Nephron progenitor cell (in vitro differentiated cells): ENCODE measurements around the gene ZNF286A.
"Not testable (repeated sequence)": the region's sequence is repeated elsewhere in the genome, so short reads cannot be mapped to it uniquely, and the experiment has no call there.

Source experiments
- DNase-seq: peaks from one replicate; pipeline ENCODE4 v3.0.0; 2021
- H3K27ac Mint-ChIP-seq: 2 replicates; pipeline ENCODE4 v1.8.0; 2021; ENCODE audit warnings: mild to moderate bottlenecking, moderate library complexity, mixed read lengths
- H3K27me3 Mint-ChIP-seq: 2 replicates; pipeline ENCODE4 v1.8.0; 2021; ENCODE audit warnings: mild to moderate bottlenecking, low read depth, mixed read lengths; ENCODE audit not compliant: poor library complexity
- H3K36me3 Mint-ChIP-seq: 2 replicates; pipeline ENCODE4 v1.8.0; 2021; ENCODE audit warnings: low read depth, mixed read lengths
- H3K4me1 Mint-ChIP-seq: 2 replicates; pipeline ENCODE4 v1.8.0; 2021; ENCODE audit warnings: mixed read lengths
- H3K4me3 Mint-ChIP-seq: 2 replicates; pipeline ENCODE4 v1.8.0; 2021; ENCODE audit warnings: mild to moderate bottlenecking, moderate library complexity, mixed read lengths
- H3K9me3 Mint-ChIP-seq: 2 replicates; pipeline ENCODE4 v1.8.0; 2021; ENCODE audit warnings: mild to moderate bottlenecking, moderate library complexity, mixed read lengths
- TF ChIP-seq, protein P1 (sequence below): fragments of 200-600 bp; sonication (generic); IDR thresholded peaks from 2 replicates; pipeline ENCODE4 v1.5.0; 2021; ENCODE audit warnings: antibody characterized with exemption

ZNF286A gene

DNA sequence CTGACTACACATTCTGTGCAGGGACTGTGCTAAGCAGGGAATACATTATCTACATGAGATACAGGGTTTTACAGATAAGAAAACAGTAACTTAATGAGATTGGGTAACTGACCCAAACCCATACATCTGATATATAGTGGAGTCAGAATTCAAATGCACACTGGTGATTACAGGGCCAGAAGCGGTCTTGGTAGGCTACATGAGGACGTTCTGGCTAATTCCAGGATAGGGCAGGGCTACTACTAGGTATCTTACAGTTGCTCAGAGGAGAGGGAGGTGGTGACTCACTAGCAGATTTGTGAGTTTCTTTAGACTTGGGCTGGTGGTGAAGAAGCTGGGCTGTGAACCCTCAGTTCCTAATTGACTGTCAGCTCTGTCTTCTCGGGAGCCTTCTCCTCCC is 36.9 kb upstream of the ZNF286A start:
- Mint-ChIP-seq H3K4me1 (peaks cover 19% of the 10 kb centered on the region), H3K9me3 (no peaks in the 10 kb centered on the region), H3K27ac (peak overlapping the region; percentile 73), H3K27me3 (peaks cover 2% of the 10 kb centered on the region), H3K4me3 (no peak overlapping the region), H3K36me3 (peaks cover 49% of the 10 kb centered on the region)
- TF ChIP-seq, protein P1, sequence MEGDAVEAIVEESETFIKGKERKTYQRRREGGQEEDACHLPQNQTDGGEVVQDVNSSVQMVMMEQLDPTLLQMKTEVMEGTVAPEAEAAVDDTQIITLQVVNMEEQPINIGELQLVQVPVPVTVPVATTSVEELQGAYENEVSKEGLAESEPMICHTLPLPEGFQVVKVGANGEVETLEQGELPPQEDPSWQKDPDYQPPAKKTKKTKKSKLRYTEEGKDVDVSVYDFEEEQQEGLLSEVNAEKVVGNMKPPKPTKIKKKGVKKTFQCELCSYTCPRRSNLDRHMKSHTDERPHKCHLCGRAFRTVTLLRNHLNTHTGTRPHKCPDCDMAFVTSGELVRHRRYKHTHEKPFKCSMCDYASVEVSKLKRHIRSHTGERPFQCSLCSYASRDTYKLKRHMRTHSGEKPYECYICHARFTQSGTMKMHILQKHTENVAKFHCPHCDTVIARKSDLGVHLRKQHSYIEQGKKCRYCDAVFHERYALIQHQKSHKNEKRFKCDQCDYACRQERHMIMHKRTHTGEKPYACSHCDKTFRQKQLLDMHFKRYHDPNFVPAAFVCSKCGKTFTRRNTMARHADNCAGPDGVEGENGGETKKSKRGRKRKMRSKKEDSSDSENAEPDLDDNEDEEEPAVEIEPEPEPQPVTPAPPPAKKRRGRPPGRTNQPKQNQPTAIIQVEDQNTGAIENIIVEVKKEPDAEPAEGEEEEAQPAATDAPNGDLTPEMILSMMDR: no peak
- DNase-seq: no peak

DNA sequence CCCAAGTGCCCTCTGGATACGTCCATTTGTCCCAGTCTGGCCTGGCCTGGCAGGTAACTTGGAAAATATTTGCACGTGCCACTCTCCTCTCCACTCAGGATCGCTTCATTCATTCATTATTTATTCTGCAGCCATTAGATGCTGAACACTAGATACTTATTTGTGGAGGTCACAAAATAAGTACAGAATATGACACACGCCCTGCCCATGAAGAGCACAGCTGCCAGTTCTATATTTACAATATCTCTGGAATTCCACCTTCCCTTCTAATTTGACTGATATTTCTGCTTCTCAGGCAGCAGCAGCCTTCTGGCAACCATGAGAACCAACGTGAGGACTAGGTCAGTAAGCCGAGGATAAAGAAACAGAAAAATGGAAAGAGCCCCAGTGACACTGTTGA is 36.4 kb upstream of the ZNF286A start:
- H3K36me3 Mint-ChIP-seq: peaks cover 49% of the 10 kb centered on the region
- H3K27ac Mint-ChIP-seq: no peak overlapping the region
- no peaks in the 10 kb centered on the region for H3K9me3 Mint-ChIP-seq
- DNase-seq: no peak
- TF ChIP-seq, protein P1: no peak
- H3K4me1 Mint-ChIP-seq: peaks cover 19% of the 10 kb centered on the region
- peaks cover 4% of the 10 kb centered on the region for H3K27me3 Mint-ChIP-seq
- H3K4me3 Mint-ChIP-seq: no peak overlapping the region

DNA sequence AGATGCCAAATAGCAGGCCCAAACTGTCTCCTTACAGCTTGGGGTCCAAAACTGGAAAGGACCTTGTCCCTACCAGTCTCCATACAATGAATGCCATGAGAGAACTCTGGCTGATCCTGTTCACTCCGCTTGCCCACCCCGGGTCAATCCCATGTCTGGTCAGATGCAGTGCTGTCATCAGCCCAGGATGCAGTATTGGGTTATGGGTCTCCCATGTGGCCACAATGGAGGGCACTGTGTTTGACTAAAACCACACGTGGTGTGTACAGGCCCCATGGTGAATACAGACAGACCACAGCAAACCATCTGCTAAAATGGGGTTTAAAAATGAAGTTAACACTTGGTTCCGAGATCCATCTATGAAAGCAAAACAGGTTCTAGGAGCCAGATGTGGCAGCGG is 35.9 kb upstream of the ZNF286A start:
- H3K4me1 Mint-ChIP-seq: peaks cover 19% of the 10 kb centered on the region
- DNase-seq: no peak
- no peaks in the 10 kb centered on the region for H3K9me3 Mint-ChIP-seq
- TF ChIP-seq, protein P1: no peak
- peaks cover 4% of the 10 kb centered on the region for H3K27me3 Mint-ChIP-seq
- no peak overlapping the region for H3K4me3 Mint-ChIP-seq
- H3K36me3 Mint-ChIP-seq: peaks cover 49% of the 10 kb centered on the region
- no peak overlapping the region for H3K27ac Mint-ChIP-seq

DNA sequence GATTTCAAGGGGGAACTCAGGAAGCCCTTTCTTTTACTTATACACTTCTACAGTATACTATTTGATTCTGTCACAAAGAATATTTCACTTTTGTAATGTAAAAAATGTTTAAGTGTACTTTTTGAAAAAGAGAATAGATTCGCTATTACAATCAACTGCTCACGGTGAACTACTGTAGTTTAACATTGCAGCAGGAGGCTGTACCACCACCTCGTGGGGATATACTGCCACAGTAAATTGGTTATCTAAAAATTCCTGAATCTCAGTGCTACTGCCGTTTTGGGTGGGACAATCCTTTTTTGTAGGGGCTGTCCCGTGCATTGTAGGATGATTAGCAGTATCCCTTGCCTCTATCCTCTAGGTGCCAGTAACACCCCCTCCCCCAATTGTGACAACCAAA is 30.0 kb upstream of the ZNF286A start:
- not testable (repeated sequence) for H3K9me3 Mint-ChIP-seq, H3K4me3 Mint-ChIP-seq, DNase-seq, H3K27ac Mint-ChIP-seq, H3K4me1 Mint-ChIP-seq, H3K27me3 Mint-ChIP-seq
- peaks cover 38% of the 10 kb centered on the region for H3K36me3 Mint-ChIP-seq

DNA sequence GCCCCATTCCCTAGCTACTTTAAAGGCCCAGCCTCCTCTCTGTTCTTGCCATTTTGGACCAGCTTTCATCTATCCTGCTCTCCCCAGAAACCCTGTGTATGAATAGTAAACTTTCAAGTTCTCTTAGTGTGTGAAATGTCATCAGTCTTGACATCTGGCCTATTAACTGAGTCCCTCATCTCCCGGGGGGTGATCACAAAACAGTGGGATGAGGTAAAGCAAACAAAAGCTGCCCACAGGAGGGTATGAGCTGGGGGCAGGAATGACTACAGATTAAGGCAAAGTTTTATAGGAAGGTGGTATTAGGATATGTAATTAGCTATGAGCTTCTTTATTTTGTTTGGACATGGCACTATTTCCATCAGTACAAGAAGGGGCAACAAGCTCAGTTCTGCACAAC is 24.9 kb upstream of the ZNF286A start:
- not testable (repeated sequence) for H3K4me3 Mint-ChIP-seq, H3K9me3 Mint-ChIP-seq, DNase-seq, H3K4me1 Mint-ChIP-seq, H3K27ac Mint-ChIP-seq, H3K27me3 Mint-ChIP-seq
- peaks cover 57% of the 10 kb centered on the region for H3K36me3 Mint-ChIP-seq

DNA sequence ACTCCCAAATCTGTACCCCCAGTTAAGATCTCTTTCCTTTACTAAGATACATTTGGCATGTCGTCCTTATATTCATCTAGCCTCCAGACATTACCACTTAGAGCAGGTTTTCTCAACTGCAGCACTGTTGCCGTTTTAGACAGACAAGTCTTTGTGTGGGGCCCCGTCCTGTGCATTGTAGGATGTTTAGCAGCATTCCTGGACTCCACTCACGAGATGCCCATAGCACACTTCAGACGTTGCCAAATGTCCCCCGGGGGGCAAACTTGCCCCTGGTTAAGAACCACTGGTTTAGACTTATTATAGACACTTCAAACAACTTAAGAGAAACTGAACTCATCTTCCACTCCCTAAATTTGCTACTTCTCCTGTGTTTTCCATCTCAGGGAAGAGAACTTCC is 23.6 kb upstream of the ZNF286A start:
- H3K27me3 Mint-ChIP-seq, H3K4me1 Mint-ChIP-seq, H3K9me3 Mint-ChIP-seq, H3K27ac Mint-ChIP-seq, H3K4me3 Mint-ChIP-seq, DNase-seq: not testable (repeated sequence)
- H3K36me3 Mint-ChIP-seq: peaks cover 66% of the 10 kb centered on the region

DNA sequence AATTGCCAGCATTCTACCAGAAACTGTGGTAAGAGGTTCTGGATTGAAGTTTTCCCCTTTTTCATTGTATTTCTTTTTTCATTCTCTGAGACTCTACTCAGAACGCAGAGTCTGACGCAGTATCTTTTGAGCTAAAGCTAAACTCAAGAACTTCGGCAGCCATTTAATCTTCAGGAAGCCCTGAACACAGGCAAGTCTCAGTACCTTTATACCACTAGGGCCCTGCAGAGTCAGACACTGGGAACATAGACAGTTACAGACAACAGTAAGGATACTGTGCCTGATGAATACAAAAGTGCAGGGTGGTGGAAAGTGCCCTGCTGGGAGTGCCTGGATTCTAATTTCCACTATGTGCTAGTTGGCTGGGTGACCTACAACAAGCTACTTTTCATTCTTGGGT is 16.4 kb upstream of the ZNF286A start:
- not testable (repeated sequence) for H3K27ac Mint-ChIP-seq, DNase-seq
- peak overlapping the region; percentile 93 for H3K4me3 Mint-ChIP-seq
- peaks cover 13% of the 10 kb centered on the region for H3K9me3 Mint-ChIP-seq
- peaks cover 26% of the 10 kb centered on the region for H3K36me3 Mint-ChIP-seq
- H3K27me3 Mint-ChIP-seq: peaks cover 11% of the 10 kb centered on the region
- peaks cover 40% of the 10 kb centered on the region for H3K4me1 Mint-ChIP-seq

DNA sequence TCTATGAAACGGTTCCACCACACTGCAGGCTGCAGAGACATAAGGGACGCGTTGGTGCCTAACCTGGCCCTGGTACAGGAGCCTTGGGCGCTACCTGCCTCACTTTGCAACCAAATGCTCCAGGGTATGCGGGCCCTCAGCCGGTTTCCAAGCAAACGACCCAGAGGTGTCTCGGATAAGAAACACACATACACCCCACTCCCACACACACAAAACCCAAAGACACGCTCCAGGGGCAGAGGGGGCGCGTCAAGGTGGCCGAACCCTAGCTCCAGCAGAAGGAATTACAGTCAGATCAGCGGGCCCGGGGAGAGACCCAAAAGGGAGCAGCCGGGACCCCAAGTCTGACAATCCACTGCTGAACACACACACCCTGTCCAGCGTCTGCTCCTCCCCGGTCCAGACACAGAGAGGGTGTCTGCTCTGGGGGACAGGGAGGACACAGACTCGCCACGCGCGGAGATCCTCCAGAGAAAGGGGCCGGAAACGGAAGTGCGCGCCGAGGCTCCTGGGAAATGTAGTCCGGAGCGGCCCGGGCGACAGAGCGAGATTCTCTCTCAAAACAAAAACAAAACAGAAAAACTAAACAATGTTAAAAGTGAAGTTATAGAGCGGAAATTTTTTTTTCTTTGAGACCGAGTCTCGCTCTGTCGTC is 15.6 kb upstream of the ZNF286A start, which contains the start of gene TRIM16:
TSS of gene TRIM16 (minus strand) at position 488 of the 655 bp plus-strand sequence. CDS start 32,702 bp downstream, outside the sequence.
- peak within 1 kb of the TSS; percentile 93 for H3K4me3 Mint-ChIP-seq
- H3K4me1 Mint-ChIP-seq: peaks cover 40% of the 10 kb centered on the region
- DNase-seq: peak; percentile 77
- H3K9me3 Mint-ChIP-seq: peaks cover 13% of the 10 kb centered on the region
- peak within 1 kb of the TSS; percentile 66 for H3K27ac Mint-ChIP-seq
- H3K36me3 Mint-ChIP-seq: peaks cover 20% of the 10 kb centered on the region
- peaks cover 11% of the 10 kb centered on the region for H3K27me3 Mint-ChIP-seq

DNA sequence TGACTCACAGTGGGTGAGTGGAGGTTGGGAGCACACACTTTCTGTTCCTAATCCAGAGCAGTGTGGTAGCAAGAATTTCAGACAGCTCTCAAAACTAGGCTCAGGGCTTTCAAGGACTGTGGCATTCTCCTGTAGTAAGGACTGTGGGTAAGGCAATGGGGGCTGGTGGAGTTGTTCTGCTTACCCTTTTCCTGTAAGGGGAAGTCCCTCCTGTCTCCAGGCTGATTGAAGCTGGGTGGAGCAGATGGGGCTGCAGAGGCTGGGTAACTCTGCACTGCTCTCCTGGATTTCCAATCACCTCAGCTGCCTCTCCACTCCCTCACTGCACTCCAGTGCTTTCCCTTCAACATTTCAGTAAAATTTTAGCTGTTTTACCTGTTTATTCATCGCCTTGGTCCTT is 12.1 kb upstream of the ZNF286A start:
- not testable (repeated sequence) for H3K27ac Mint-ChIP-seq, DNase-seq, H3K4me3 Mint-ChIP-seq, H3K27me3 Mint-ChIP-seq, H3K36me3 Mint-ChIP-seq
- peaks cover 24% of the 10 kb centered on the region for H3K4me1 Mint-ChIP-seq
- peaks cover 13% of the 10 kb centered on the region for H3K9me3 Mint-ChIP-seq

DNA sequence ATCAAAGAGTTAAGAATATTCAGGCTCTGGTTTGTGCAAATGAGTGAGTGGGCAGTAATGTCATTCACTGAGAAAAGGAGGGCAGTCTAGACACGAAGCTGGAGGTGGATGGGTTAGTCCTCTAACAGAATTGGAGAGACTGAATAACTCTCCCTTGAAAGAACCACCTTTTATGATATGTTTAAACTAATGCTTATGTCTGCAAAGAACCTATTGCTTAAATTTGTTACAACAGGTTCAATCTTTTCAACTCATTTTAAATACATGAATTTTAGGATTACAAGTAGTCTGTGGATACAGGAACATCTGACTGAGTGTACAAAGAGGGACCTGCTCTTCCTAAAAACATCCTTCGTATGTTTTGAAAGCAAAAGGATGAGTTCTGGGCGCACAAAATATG is 585 bp upstream of the ZNF286A start:
- Mint-ChIP-seq H3K4me1 (peaks cover 13% of the 10 kb centered on the region), H3K4me3 (peak overlapping the region; percentile 90), H3K36me3 (peaks cover 39% of the 10 kb centered on the region), H3K9me3 (peaks cover 49% of the 10 kb centered on the region)
- not testable (repeated sequence) for H3K27ac Mint-ChIP-seq, H3K27me3 Mint-ChIP-seq, DNase-seq

DNA sequence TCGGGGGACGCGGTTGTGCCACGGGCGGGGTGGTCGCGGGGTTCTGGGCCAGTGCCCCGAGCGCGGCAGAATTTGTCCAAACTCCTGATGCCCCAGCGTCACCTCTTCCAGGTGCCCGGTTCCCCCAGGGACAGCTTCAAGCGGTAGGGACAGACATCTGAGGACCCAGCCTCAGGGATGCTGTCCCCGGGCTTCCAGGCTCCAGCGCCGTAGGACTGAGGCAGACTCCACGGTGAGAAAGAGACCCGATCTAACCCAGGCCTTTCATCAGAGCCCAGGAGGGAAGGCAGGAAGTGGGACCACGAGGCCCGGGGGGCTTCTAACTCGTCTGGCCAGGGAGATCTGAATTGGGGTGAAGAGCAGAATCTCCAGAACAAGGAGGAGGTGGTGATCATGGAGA is 385 bp downstream of the ZNF286A start:
- H3K27ac Mint-ChIP-seq, H3K27me3 Mint-ChIP-seq, DNase-seq: not testable (repeated sequence)
- peaks cover 51% of the 10 kb centered on the region for H3K9me3 Mint-ChIP-seq
- H3K36me3 Mint-ChIP-seq: peaks cover 47% of the 10 kb centered on the region
- H3K4me1 Mint-ChIP-seq: peaks cover 13% of the 10 kb centered on the region
- H3K4me3 Mint-ChIP-seq: peak overlapping the region; percentile 90

DNA sequence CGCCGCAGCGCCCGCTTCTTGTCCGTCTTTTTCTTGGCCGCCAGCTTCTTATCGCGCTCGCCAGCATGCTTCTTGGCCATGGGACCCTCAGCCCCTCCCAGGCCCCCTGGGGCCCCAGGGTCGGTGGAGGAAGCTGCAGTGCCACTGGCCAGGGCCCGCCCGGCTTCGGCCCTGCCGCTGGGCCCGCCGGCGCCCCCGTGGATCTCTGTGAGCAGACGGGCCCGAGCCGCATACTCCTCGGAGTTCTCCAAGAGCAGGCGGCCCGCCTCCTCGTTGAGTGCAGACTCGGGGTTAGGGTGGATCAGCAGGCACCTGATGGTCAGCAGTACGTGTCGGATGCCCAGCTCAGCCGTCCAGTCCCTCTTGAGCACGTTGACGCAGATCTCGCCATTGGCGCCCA is 4.7 kb downstream of the ZNF286A start:
- not testable (repeated sequence) for H3K4me1 Mint-ChIP-seq, DNase-seq, H3K27me3 Mint-ChIP-seq, H3K4me3 Mint-ChIP-seq, H3K27ac Mint-ChIP-seq
- peaks cover 89% of the 10 kb centered on the region for H3K9me3 Mint-ChIP-seq
- H3K36me3 Mint-ChIP-seq: peaks cover 86% of the 10 kb centered on the region
